Natural killer cell (primary cell): ENCODE measurements around the gene BCL2L13. TPM values are rescaled to one million over a fixed set of nuclear protein-coding genes. Genes with fewer than 3 reads are reported as not detected.

ENCODE experiments used
- ATAC-seq, 3 donors: fragments of 150-1000 bp in 2 of 3; fragments of 200-7000 bp in 1 of 3; cut with Tn5 transposase; 1 replicate in 1 of 3; 2 replicates in 2 of 3; pipeline ENCODE4 v1.10.0; 2021; ENCODE audit warnings: mild to moderate bottlenecking in 2 of 3, moderate library complexity in 2 of 3
- DNase-seq, 2 donors: peaks; one replicate each; pipeline versions ENCODE4 v3.0.0 to v3.0.0-alpha.2; 2013 to 2021; ENCODE audit warnings: mixed read lengths in 1 of 2
- H3K27ac ChIP-seq: one replicate; pipeline ENCODE4 v1.5.1; 2013; ENCODE audit warnings: mild to moderate bottlenecking, low read length
- H3K27me3 ChIP-seq: one replicate; pipeline ENCODE4 v1.6.1; 2013; ENCODE audit warnings: low read length; ENCODE audit not compliant: control insufficient read depth, insufficient read depth
- H3K36me3 ChIP-seq: one replicate; pipeline ENCODE4 v1.6.1; 2013; ENCODE audit warnings: low read length; ENCODE audit not compliant: control insufficient read depth, insufficient read depth
- H3K4me1 ChIP-seq: one replicate; pipeline ENCODE4 v1.6.1; 2013; ENCODE audit warnings: low read length; ENCODE audit not compliant: control insufficient read depth, insufficient read depth
- H3K4me3 ChIP-seq: one replicate; pipeline ENCODE4 v1.5.1; 2013; ENCODE audit warnings: low read length
- H3K9me3 ChIP-seq: one replicate; pipeline ENCODE4 v1.6.1; 2013; ENCODE audit warnings: low read length; ENCODE audit not compliant: control insufficient read depth, insufficient read depth
- H3K27ac Mint-ChIP-seq, 2 donors: one replicate each; pipeline ENCODE4 v1.8.0; 2022; ENCODE audit warnings: mild to moderate bottlenecking in 2 of 2, mixed read lengths in 2 of 2, moderate library complexity in 1 of 2
- H3K27me3 Mint-ChIP-seq, 2 donors: one replicate each; pipeline ENCODE4 v1.8.0; 2022; ENCODE audit warnings: low read depth in 2 of 2, mixed read lengths in 2 of 2
- H3K36me3 Mint-ChIP-seq: one replicate; pipeline ENCODE4 v1.8.0; 2022; ENCODE audit warnings: mixed read lengths
- H3K4me1 Mint-ChIP-seq, 2 donors: one replicate each; pipeline ENCODE4 v1.8.0; 2022; ENCODE audit warnings: mixed read lengths in 2 of 2
- H3K4me3 Mint-ChIP-seq: one replicate; pipeline ENCODE4 v1.8.0; 2022; ENCODE audit warnings: mild to moderate bottlenecking, moderate library complexity, mixed read lengths
- H3K9me3 Mint-ChIP-seq, 2 donors: one replicate each; pipeline ENCODE4 v1.8.0; 2022; ENCODE audit warnings: mixed read lengths in 2 of 2
- CTCF ChIP-seq: fragments of 200-600 bp; IDR thresholded peaks from one replicate; pipeline ENCODE4 v1.8.0; 2022; ENCODE audit warnings: antibody characterized with exemption
- WGBS: methylation state at CpG from one replicate; pipeline ENCODE4 v1.1.7; 2013; ENCODE audit warnings: missing lambda C conversion rate; ENCODE audit not compliant: insufficient coverage; 5-methylcytosine and 5-hydroxymethylcytosine counted together
- intact Hi-C: fragments of 100-400 bp; cut with micrococcal nuclease; formaldehyde crosslinking; loops from one replicate; pipeline ENCODE4 v1.14.2; 2022
- total RNA-seq, 4 donors: library from RNA; stranded (reverse); fragments of 120-200 nt in 1 of 4; gene quantifications; one replicate each; pipeline versions ENCODE4 v1.2.3 to v1.2.4, GENCODE V29; 2013 to 2022

BCL2L13 gene
- total RNA-seq, 3 donors from 2014 or later (not counting 1 experiment from before 2014, with no cell fraction given): 19.1 to 28.7 (median 23.3) TPM

- TF ChIP-seq CTCF: no peak
- H3K36me3 ChIP-seq: no peaks in the 10 kb centered on the region
- no peak overlapping the region for H3K4me3 ChIP-seq
- 98% methylated on average over 9 of the region's 9 CpGs for WGBS
- intact Hi-C loops: no loop called here
- DNase-seq (no peak), ATAC-seq (no peak)
- no peaks in the 10 kb centered on the region for H3K27me3 Mint-ChIP-seq
- H3K4me3 Mint-ChIP-seq: peak overlapping the region; percentile 63
- peaks cover 23% of the 10 kb centered on the region for H3K4me1 ChIP-seq
- H3K9me3 Mint-ChIP-seq: no peaks in the 10 kb centered on the region
- no peaks in the 10 kb centered on the region for H3K36me3 Mint-ChIP-seq
- no peaks in the 10 kb centered on the region for H3K9me3 ChIP-seq
- peaks cover 4 to 14% of the 10 kb centered on the region in 2 donors for H3K4me1 Mint-ChIP-seq
- H3K27me3 ChIP-seq: no peaks in the 10 kb centered on the region
- peak overlapping the region in 1 of 2 donors; percentile 54 for H3K27ac Mint-ChIP-seq
- no peak overlapping the region for H3K27ac ChIP-seq
Measured at GRCh38 chr22:17631076-17631565, 7.4 kb upstream of the BCL2L13 start.

GRCh38 chr22:17633217-17633997 is 5.2 kb upstream of the BCL2L13 start:
- no peaks in the 10 kb centered on the region for H3K9me3 Mint-ChIP-seq
- Histone ChIP-seq H3K27ac (no peak overlapping the region), H3K36me3 (no peaks in the 10 kb centered on the region), H3K4me3 (no peak overlapping the region), H3K27me3 (no peaks in the 10 kb centered on the region), H3K9me3 (no peaks in the 10 kb centered on the region), H3K4me1 (peaks cover 12% of the 10 kb centered on the region)
- no peak for ATAC-seq
- DNase-seq: no peak
- TF ChIP-seq CTCF: no peak
- H3K4me3 Mint-ChIP-seq: no peak overlapping the region
- H3K27me3 Mint-ChIP-seq: no peaks in the 10 kb centered on the region
- intact Hi-C loops: no loop called here
- peak overlapping the region in 1 of 2 donors; percentile 15 for H3K27ac Mint-ChIP-seq
- WGBS: 90% methylated on average over 4 of the region's 4 CpGs
- H3K4me1 Mint-ChIP-seq: peaks cover 13 to 22% of the 10 kb centered on the region in 2 donors
- H3K36me3 Mint-ChIP-seq: no peaks in the 10 kb centered on the region

GRCh38 chr22:17633998-17634323 is 4.6 kb upstream of the BCL2L13 start:
- H3K27me3 Mint-ChIP-seq: no peaks in the 10 kb centered on the region
- DNase-seq (no peak), ATAC-seq (no peak)
- peak overlapping the region in 1 of 2 donors; percentile 15 for H3K27ac Mint-ChIP-seq
- no peaks in the 10 kb centered on the region for H3K9me3 Mint-ChIP-seq
- intact Hi-C loops: no loop called here
- no peaks in the 10 kb centered on the region for H3K9me3 ChIP-seq
- H3K27me3 ChIP-seq: no peaks in the 10 kb centered on the region
- H3K36me3 Mint-ChIP-seq: no peaks in the 10 kb centered on the region
- no peak overlapping the region for H3K4me3 ChIP-seq
- H3K4me1 Mint-ChIP-seq: peaks cover 12 to 22% of the 10 kb centered on the region in 2 donors
- H3K4me1 ChIP-seq: peaks cover 11% of the 10 kb centered on the region
- H3K4me3 Mint-ChIP-seq: no peak overlapping the region
- TF ChIP-seq CTCF: no peak
- H3K36me3 ChIP-seq: no peaks in the 10 kb centered on the region
- WGBS: 93% methylated on average over 3 of the region's 3 CpGs
- H3K27ac ChIP-seq: no peak overlapping the region
